Panc1 (cell line): ENCODE data around the gene ICOSLG. TPM values are rescaled to one million over a fixed set of nuclear protein-coding genes. Genes with fewer than 3 reads are reported as not detected.

Source experiments
- ATAC-seq: fragments of 200-7000 bp; cut with Tn5 transposase; 2 replicates; pipeline ENCODE4 v1.9.1; 2020; ENCODE audit warnings: mild to moderate bottlenecking, moderate library complexity
- BruUV-seq: library from RNA; stranded (reverse); fragments of 400-500 nt; replicated peaks from 2 replicates; lab custom pipeline; 2021; lab: Mats Ljungman, UMichigan
- CTCF ChIA-PET: fragments of 300-600 bp; sonication (Branson Sonifier 250); formaldehyde crosslinking; loops from one replicate; lab custom pipeline; 2022; ENCODE audit warnings: antibody characterized with exemption; lab: Charles Lee
- POLR2A ChIA-PET: fragments of 300-600 bp; sonication (Branson Sonifier 250); formaldehyde crosslinking; loops from one replicate; lab custom pipeline; 2022; ENCODE audit warnings: antibody characterized with exemption; lab: Charles Lee
- DNase-seq: peaks from one replicate; pipeline ENCODE4 v3.0.0-alpha.2; 2010; ENCODE audit warnings: low read depth, low spot score
- H3K27ac ChIP-seq: 2 replicates; pipeline ENCODE4 v1.5.1; 2011; ENCODE audit warnings: mild to moderate bottlenecking, low read length, inconsistent platforms
- H3K27me3 ChIP-seq: fragments of 200-500 bp; sonication (Bioruptor generic); 2 replicates; pipeline ENCODE4 v1.6.0; 2014; ENCODE audit warnings: low read length, inconsistent platforms; ENCODE audit not compliant: control insufficient read depth, insufficient read depth
- H3K36me3 ChIP-seq: fragments of 200-500 bp; sonication (Bioruptor generic); 2 replicates; pipeline ENCODE4 v1.5.1; 2014; ENCODE audit warnings: inconsistent platforms, mild to moderate bottlenecking, low read length, moderate library complexity; ENCODE audit not compliant: control insufficient read depth, insufficient read depth
- H3K4me1 ChIP-seq: 2 replicates; pipeline ENCODE4 v1.5.1; 2011; ENCODE audit warnings: inconsistent platforms, mild to moderate bottlenecking, low read length, moderate library complexity; ENCODE audit not compliant: control insufficient read depth, insufficient read depth
- H3K4me3 ChIP-seq, 2 experiments: 2 replicates each; pipeline ENCODE4 v1.5.1; 2011 to 2012; ENCODE audit warnings: low read depth in 2 of 2, low read length in 2 of 2, mild to moderate bottlenecking in 2 of 2, inconsistent platforms in 1 of 2, moderate library complexity in 1 of 2
- H3K9me3 ChIP-seq: fragments of 200-500 bp; sonication (Bioruptor generic); 2 replicates; pipeline ENCODE4 v1.5.1; 2014; ENCODE audit warnings: low read depth, mild to moderate bottlenecking, inconsistent platforms, low read length, moderate library complexity; ENCODE audit not compliant: control insufficient read depth, insufficient read depth
- POLR2AphosphoS5 ChIP-seq: IDR thresholded peaks from 2 replicates; pipeline ENCODE4 v1.6.1; 2012; ENCODE audit warnings: mild to moderate bottlenecking, low read depth, low read length, moderate library complexity
- SIN3A ChIP-seq: IDR thresholded peaks from 2 replicates; pipeline ENCODE4 v1.6.1; 2012; ENCODE audit warnings: low read depth, mild to moderate bottlenecking, low read length, moderate library complexity, borderline replicate concordance; ENCODE audit not compliant: insufficient read depth
- TCF7L2 ChIP-seq: IDR thresholded peaks from 2 replicates; pipeline ENCODE4 v1.6.1; 2011; ENCODE audit warnings: mild to moderate bottlenecking, low read depth, low read length, inconsistent platforms
- in situ Hi-C: cut with HindIII; loops from 2 replicates; pipeline ENCODE4 v1.10.0; 2016; ENCODE audit warnings: low sequenced_read_pairs, low pct_unique_long_range_greater_than_20kb
- intact Hi-C: fragments of 100-400 bp; cut with micrococcal nuclease; formaldehyde crosslinking; loops from one replicate; pipeline ENCODE4 v1.10.0; 2022; ENCODE audit not compliant: unreplicated experiment
- total RNA-seq: library from RNA; stranded (reverse); gene quantifications from one replicate; pipeline ENCODE4 v1.2.1, GENCODE V29; 2021; ENCODE audit not compliant: unreplicated experiment
- TF ChIP-seq, protein P1 (sequence below), 2 experiments: IDR thresholded peaks; 2 replicates each; pipeline ENCODE4 v1.6.1; 2011 to 2012; ENCODE audit warnings: low read depth in 2 of 2, control low read depth in 1 of 2, low read length in 1 of 2, mild to moderate bottlenecking in 1 of 2, moderate library complexity in 1 of 2; ENCODE audit not compliant: insufficient read depth in 1 of 2
- TF ChIP-seq, protein P2 (sequence below): fragments of 450-650 bp; IDR thresholded peaks from 2 replicates; pipeline ENCODE4 v1.5.1; 2017; ENCODE audit warnings: mild to moderate bottlenecking

The ICOSLG gene
- total RNA-seq, 1 experiment from 2014 or later, result 5.5 TPM

GRCh38 chr21:44259082-44259705, 18.5 kb upstream of the ICOSLG start:
- no peaks in the 10 kb centered on the region for H3K9me3 ChIP-seq
- no peak for ATAC-seq
- POLR2A ChIA-PET, result no interaction called here
- in situ Hi-C loops, result no loop called here
- CTCF ChIA-PET, result no interaction called here
- H3K36me3 ChIP-seq, result no peaks in the 10 kb centered on the region
- no peaks in the 10 kb centered on the region for H3K27me3 ChIP-seq
- intact Hi-C loops, result no loop called here
- no peak for DNase-seq
- no peak for TF ChIP-seq TCF7L2
- no peak for TF ChIP-seq SIN3A
- TF ChIP-seq POLR2AphosphoS5, result no peak
- TF ChIP-seq, protein P1, sequence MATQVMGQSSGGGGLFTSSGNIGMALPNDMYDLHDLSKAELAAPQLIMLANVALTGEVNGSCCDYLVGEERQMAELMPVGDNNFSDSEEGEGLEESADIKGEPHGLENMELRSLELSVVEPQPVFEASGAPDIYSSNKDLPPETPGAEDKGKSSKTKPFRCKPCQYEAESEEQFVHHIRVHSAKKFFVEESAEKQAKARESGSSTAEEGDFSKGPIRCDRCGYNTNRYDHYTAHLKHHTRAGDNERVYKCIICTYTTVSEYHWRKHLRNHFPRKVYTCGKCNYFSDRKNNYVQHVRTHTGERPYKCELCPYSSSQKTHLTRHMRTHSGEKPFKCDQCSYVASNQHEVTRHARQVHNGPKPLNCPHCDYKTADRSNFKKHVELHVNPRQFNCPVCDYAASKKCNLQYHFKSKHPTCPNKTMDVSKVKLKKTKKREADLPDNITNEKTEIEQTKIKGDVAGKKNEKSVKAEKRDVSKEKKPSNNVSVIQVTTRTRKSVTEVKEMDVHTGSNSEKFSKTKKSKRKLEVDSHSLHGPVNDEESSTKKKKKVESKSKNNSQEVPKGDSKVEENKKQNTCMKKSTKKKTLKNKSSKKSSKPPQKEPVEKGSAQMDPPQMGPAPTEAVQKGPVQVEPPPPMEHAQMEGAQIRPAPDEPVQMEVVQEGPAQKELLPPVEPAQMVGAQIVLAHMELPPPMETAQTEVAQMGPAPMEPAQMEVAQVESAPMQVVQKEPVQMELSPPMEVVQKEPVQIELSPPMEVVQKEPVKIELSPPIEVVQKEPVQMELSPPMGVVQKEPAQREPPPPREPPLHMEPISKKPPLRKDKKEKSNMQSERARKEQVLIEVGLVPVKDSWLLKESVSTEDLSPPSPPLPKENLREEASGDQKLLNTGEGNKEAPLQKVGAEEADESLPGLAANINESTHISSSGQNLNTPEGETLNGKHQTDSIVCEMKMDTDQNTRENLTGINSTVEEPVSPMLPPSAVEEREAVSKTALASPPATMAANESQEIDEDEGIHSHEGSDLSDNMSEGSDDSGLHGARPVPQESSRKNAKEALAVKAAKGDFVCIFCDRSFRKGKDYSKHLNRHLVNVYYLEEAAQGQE (IDR thresholded peaks at IDR 0.05; ENCODE audit: insufficient read depth in 1 of 2, low read depth in 2 of 2, low read length in 1 of 2), result no peak
- TF ChIP-seq, protein P2, sequence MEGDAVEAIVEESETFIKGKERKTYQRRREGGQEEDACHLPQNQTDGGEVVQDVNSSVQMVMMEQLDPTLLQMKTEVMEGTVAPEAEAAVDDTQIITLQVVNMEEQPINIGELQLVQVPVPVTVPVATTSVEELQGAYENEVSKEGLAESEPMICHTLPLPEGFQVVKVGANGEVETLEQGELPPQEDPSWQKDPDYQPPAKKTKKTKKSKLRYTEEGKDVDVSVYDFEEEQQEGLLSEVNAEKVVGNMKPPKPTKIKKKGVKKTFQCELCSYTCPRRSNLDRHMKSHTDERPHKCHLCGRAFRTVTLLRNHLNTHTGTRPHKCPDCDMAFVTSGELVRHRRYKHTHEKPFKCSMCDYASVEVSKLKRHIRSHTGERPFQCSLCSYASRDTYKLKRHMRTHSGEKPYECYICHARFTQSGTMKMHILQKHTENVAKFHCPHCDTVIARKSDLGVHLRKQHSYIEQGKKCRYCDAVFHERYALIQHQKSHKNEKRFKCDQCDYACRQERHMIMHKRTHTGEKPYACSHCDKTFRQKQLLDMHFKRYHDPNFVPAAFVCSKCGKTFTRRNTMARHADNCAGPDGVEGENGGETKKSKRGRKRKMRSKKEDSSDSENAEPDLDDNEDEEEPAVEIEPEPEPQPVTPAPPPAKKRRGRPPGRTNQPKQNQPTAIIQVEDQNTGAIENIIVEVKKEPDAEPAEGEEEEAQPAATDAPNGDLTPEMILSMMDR, result no peak
- no peak overlapping the region for H3K27ac ChIP-seq
- H3K4me3 ChIP-seq, result no peak overlapping the region
- H3K4me1 ChIP-seq, result no peaks in the 10 kb centered on the region
- no TSS peak for BruUV-seq

DNA sequence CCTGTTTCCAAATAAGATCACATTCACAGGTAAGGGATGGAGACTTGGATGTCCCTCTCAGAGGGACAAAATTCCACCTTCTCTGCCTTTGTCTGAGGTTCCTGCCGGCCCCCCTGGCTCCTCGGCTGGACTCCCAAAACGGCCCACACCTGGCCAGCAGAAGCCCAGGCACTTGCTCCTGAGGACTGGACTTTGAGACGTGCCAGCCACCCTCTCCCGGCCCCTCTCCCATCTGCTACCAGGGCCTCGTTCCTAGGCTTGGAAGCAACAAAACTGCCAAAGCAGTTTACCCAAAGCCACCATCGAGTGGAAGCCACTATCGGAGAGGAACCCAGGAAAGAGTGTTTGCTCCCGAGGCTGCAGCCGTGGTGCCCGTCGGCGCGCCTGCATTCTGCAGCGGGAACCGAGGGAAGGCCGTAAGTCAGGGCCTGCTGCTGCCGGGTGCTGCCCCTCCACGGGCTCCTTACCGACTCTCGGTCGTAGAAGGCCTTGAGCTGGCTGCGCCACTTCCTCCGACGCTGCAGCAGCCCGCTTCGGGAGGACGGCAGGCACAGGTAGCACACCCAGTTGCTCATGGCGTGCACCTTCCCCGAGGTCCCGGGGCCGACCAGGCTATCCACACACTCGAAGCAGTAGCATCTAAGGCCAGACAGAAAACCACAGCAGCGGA, 17.4 kb upstream of the ICOSLG start:
- no peak overlapping the region for H3K27ac ChIP-seq
- H3K36me3 ChIP-seq, result no peaks in the 10 kb centered on the region
- in situ Hi-C loops (no loop called here), intact Hi-C loops (no loop called here)
- no peaks in the 10 kb centered on the region for H3K4me1 ChIP-seq
- CTCF ChIA-PET, result no interaction called here
- TF ChIP-seq, protein P2, result no peak
- TF ChIP-seq, protein P1 (IDR thresholded peaks at IDR 0.05; ENCODE audit: insufficient read depth in 1 of 2, low read depth in 2 of 2, low read length in 1 of 2), result no peak
- TF ChIP-seq SIN3A (no peak), POLR2AphosphoS5 (no peak), TCF7L2 (no peak)
- ATAC-seq (no peak), DNase-seq (no peak)
- H3K4me3 ChIP-seq, result no peak overlapping the region
- no peaks in the 10 kb centered on the region for H3K9me3 ChIP-seq
- POLR2A ChIA-PET, result no interaction called here
- H3K27me3 ChIP-seq, result no peaks in the 10 kb centered on the region
- BruUV-seq, result no TSS peak
